Endothelial cell of umbilical vein (primary cell): Measurements from ENCODE around the gene TRIM2. TPM values are rescaled to one million over a fixed set of nuclear protein-coding genes. Genes with fewer than 3 reads are reported as not detected.

Experiments
- BruUV-seq: library from RNA; stranded (reverse); fragments of 400-500 nt; replicated peaks from 2 replicates; lab custom pipeline; 2021; lab: Mats Ljungman, UMichigan
- CTCF ChIA-PET: fragments of 300-600, 350-600 bp; sonication (Branson Sonifier 250); formaldehyde crosslinking; loops from one replicate; lab custom pipeline; 2021; ENCODE audit warnings: antibody characterized with exemption, inconsistent platforms; lab: Charles Lee
- POLR2A ChIA-PET: fragments of 300-600, 350-600 bp; sonication (Branson Sonifier 250); formaldehyde crosslinking; loops from one replicate; lab custom pipeline; 2021; ENCODE audit warnings: antibody characterized with exemption, inconsistent platforms; lab: Charles Lee
- DNase-seq: peaks from one replicate; pipeline ENCODE4 v3.0.0-alpha.2; 2011; ENCODE audit warnings: low read depth, low spot score
- FAIRE-seq: peaks from 2 replicates; lab custom pipeline; 2011; peaks lifted over from hg19 to GRCh38; lab: Jason Lieb, UNC
- H2AFZ ChIP-seq: 2 replicates; pipeline ENCODE4 v1.6.0; 2012; ENCODE audit warnings: low read depth, low read length, control low read depth, inconsistent platforms
- H3K27ac ChIP-seq: 2 replicates; pipeline ENCODE4 v1.5.1; 2011; ENCODE audit warnings: low read depth, mild to moderate bottlenecking, control low read depth, low read length, moderate library complexity; ENCODE audit not compliant: insufficient read depth
- H3K27me3 ChIP-seq, 2 experiments: 2 replicates each; pipeline versions ENCODE4 v1.6.0 to v1.6.1; 2011; ENCODE audit warnings: low read length in 2 of 2, mixed read lengths in 1 of 2; ENCODE audit not compliant: control insufficient read depth in 2 of 2, insufficient read depth in 2 of 2
- H3K36me3 ChIP-seq, 2 experiments: 2 replicates in 1 of 2; 3 replicates in 1 of 2; pipeline ENCODE4 v1.5.1; 2011; ENCODE audit warnings: low read length in 2 of 2, mild to moderate bottlenecking in 1 of 2, moderate library complexity in 1 of 2; ENCODE audit not compliant: control insufficient read depth in 2 of 2, insufficient read depth in 2 of 2; ENCODE audit errors: extremely low read depth in 1 of 2
- H3K4me1 ChIP-seq: 3 replicates; pipeline ENCODE4 v1.5.1; 2011; ENCODE audit warnings: mild to moderate bottlenecking, low read length; ENCODE audit not compliant: control insufficient read depth, insufficient read depth; ENCODE audit errors: extremely low read depth
- H3K4me2 ChIP-seq: 2 replicates; pipeline ENCODE4 v1.6.1; 2011; ENCODE audit warnings: low read length, control low read depth, mixed read lengths; ENCODE audit not compliant: insufficient read depth
- H3K4me3 ChIP-seq, 3 experiments: fragments of 200-600 bp in 1 of 3; sonication (generic), shearing (Covaris generic) in 1 of 3; replicated peaks in 1 of 3; 2 replicates each; pipeline ENCODE4 v1.5.1; 2011 to 2016; ENCODE audit warnings: control low read depth in 3 of 3, low read length in 3 of 3, mild to moderate bottlenecking in 2 of 3, inconsistent platforms in 1 of 3, low read depth in 1 of 3, moderate library complexity in 1 of 3; ENCODE audit not compliant: insufficient read depth in 1 of 3
- H3K79me2 ChIP-seq: 2 replicates; pipeline ENCODE4 v1.6.0; 2012; ENCODE audit warnings: low read length, inconsistent platforms; ENCODE audit not compliant: control insufficient read depth, insufficient read depth
- H3K9ac ChIP-seq: replicated peaks from 2 replicates; pipeline ENCODE3; 2011; ENCODE audit warnings: low read length, control low read depth; ENCODE audit not compliant: insufficient read depth; ENCODE audit errors: extremely low read depth
- H3K9me1 ChIP-seq: replicated peaks from 3 replicates; pipeline ENCODE4 v1.6.0; 2011; ENCODE audit warnings: mild to moderate bottlenecking, low read length; ENCODE audit not compliant: control insufficient read depth, insufficient read depth; ENCODE audit errors: extremely low read depth
- H3K9me3 ChIP-seq: replicated peaks from 2 replicates; pipeline ENCODE4 v1.5.1; 2012; ENCODE audit warnings: low read length, inconsistent platforms; ENCODE audit not compliant: control insufficient read depth, insufficient read depth
- H4K20me1 ChIP-seq: replicated peaks from 2 replicates; pipeline ENCODE3; 2011; ENCODE audit warnings: mild to moderate bottlenecking, low read length; ENCODE audit not compliant: control insufficient read depth, insufficient read depth; ENCODE audit errors: extremely low read depth
- CTCF ChIP-seq, 2 donors: IDR thresholded peaks; 1 replicate in 1 of 2; 2 replicates in 1 of 2; pipeline ENCODE4 v1.5.1; 2011; ENCODE audit warnings: low read length in 2 of 2, mild to moderate bottlenecking in 2 of 2, moderate library complexity in 2 of 2, control low read depth in 1 of 2, inconsistent platforms in 1 of 2, low read depth in 1 of 2; ENCODE audit not compliant: insufficient read depth in 1 of 2; ENCODE audit errors: extremely low read depth in 1 of 2
- EZH2 ChIP-seq: IDR thresholded peaks from 2 replicates; pipeline ENCODE4 v1.6.1; 2012; ENCODE audit warnings: borderline replicate concordance, low read depth, mild to moderate bottlenecking, moderate library complexity, low read length, inconsistent platforms; ENCODE audit not compliant: severe bottlenecking
- FOS ChIP-seq: IDR thresholded peaks from 2 replicates; pipeline ENCODE4 v1.6.1; 2011; ENCODE audit warnings: mild to moderate bottlenecking, low read length, moderate library complexity, borderline replicate concordance; ENCODE audit not compliant: insufficient read depth
- GATA2 ChIP-seq: IDR thresholded peaks from 2 replicates; pipeline ENCODE4 v1.7.0; 2011; ENCODE audit warnings: low read depth, mild to moderate bottlenecking, moderate library complexity, mixed read lengths, low read length; ENCODE audit not compliant: insufficient read length, insufficient read depth
- JUN ChIP-seq: IDR thresholded peaks from 2 replicates; pipeline ENCODE4 v1.6.1; 2011; ENCODE audit warnings: borderline replicate concordance, low read depth; ENCODE audit not compliant: insufficient read length, insufficient read depth
- MAX ChIP-seq: IDR thresholded peaks from 2 replicates; pipeline ENCODE4 v1.6.1; 2011; ENCODE audit not compliant: insufficient read depth, insufficient read length
- MYC ChIP-seq: IDR thresholded peaks from one replicate; pipeline ENCODE4 v1.6.1; 2011; ENCODE audit warnings: mild to moderate bottlenecking, low read depth, low read length
- POLR2A ChIP-seq: IDR thresholded peaks from 2 replicates; pipeline ENCODE4 v1.6.1; 2012; ENCODE audit warnings: low read depth, mild to moderate bottlenecking, control low read depth, low read length
- POLR2AphosphoS5 ChIP-seq: IDR thresholded peaks from 2 replicates; pipeline ENCODE4 v1.6.1; 2012; ENCODE audit warnings: low read depth, mild to moderate bottlenecking, control low read depth, low read length, moderate library complexity; ENCODE audit not compliant: insufficient read depth
- dilution Hi-C: fragments of 300-500 bp; cut with MboI; formaldehyde crosslinking; loops from one replicate; pipeline ENCODE4 v1.15.0; 2019; ENCODE audit warnings: low sequenced_read_pairs; ENCODE audit not compliant: extremely low pct_ligation_motif_present
- intact Hi-C: fragments of 100-400 bp; cut with micrococcal nuclease; formaldehyde crosslinking; loops from one replicate; pipeline ENCODE4 v1.10.0; 2022
- polyA plus RNA-seq, 4 experiments: library from polyadenylated mRNA; depleted of rRNA in 3 of 4; stranded (reverse) in 3 of 4; unstranded in 1 of 4; fragments of >200 nt; gene quantifications; 2 replicates each; pipeline versions ENCODE4 v1.2.1 to v1.2.3, GENCODE V29; 2011 to 2012; ENCODE audit warnings: missing spikeins in 1 of 4
- total RNA-seq: library from RNA; stranded (reverse); gene quantifications from 2 replicates; pipeline ENCODE4 v1.2.3, GENCODE V29; 2021

The TRIM2 gene
- total and polyA plus RNA-seq, 2 donors (not counting 3 experiments of a cell fraction or from before 2014, with no cell fraction given): 6.8 to 19.7 TPM

- H4K20me1 ChIP-seq: no peaks in the 10 kb centered on the region
- no peaks in the 10 kb centered on the region for H3K27me3 ChIP-seq
- H3K36me3 ChIP-seq: peaks cover 0 to 3% of the 10 kb centered on the region in 2 experiments
- ChIA-PET CTCF (no interaction called here), POLR2A (no interaction called here)
- no peak overlapping the region for H3K4me3 ChIP-seq
- dilution Hi-C loops: no loop called here
- no peak for DNase-seq
- no peaks in the 10 kb centered on the region for H3K79me2 ChIP-seq
- H3K4me1 ChIP-seq: no peaks in the 10 kb centered on the region
- intact Hi-C loops: no loop called here
- H3K27ac ChIP-seq: no peak overlapping the region
- no peaks in the 10 kb centered on the region for H3K9me3 ChIP-seq
- no peak overlapping the region for H2AFZ ChIP-seq
- FAIRE-seq: no peak
- TF ChIP-seq POLR2AphosphoS5: no peak
- TF ChIP-seq POLR2A: no peak
- TF ChIP-seq FOS: no peak
- no peak for TF ChIP-seq EZH2
- no peak for TF ChIP-seq GATA2
- TF ChIP-seq JUN: no peak
- TF ChIP-seq MAX: no peak
- no peak for TF ChIP-seq MYC
- TF ChIP-seq CTCF (IDR thresholded peaks at IDR 0.05; ENCODE audit: extremely low read depth in 1 of 2, insufficient read depth in 1 of 2, low read depth in 1 of 2, low read length in 2 of 2): no peak
- no peak overlapping the region for H3K4me2 ChIP-seq
- H3K9ac ChIP-seq: no peak overlapping the region
- H3K9me1 ChIP-seq: no peaks in the 10 kb centered on the region
- no TSS peak for BruUV-seq
Observed at GRCh38 chr4:153295131-153295755, 91.0 kb downstream of the TRIM2 start.
